Stimulated activated naive CD4-positive, alpha-beta T cell (primary cell): ENCODE data around the gene GSS.

Source experiments
- DNase-seq, 6 experiments: peaks; one replicate each; lab custom pipeline; 2025; lab: John Stamatoyannopoulos, UW

GSS gene

GRCh38 chr20:34993941-34994508 is 38.4 kb upstream of the GSS start:
- no peak for DNase-seq

DNA sequence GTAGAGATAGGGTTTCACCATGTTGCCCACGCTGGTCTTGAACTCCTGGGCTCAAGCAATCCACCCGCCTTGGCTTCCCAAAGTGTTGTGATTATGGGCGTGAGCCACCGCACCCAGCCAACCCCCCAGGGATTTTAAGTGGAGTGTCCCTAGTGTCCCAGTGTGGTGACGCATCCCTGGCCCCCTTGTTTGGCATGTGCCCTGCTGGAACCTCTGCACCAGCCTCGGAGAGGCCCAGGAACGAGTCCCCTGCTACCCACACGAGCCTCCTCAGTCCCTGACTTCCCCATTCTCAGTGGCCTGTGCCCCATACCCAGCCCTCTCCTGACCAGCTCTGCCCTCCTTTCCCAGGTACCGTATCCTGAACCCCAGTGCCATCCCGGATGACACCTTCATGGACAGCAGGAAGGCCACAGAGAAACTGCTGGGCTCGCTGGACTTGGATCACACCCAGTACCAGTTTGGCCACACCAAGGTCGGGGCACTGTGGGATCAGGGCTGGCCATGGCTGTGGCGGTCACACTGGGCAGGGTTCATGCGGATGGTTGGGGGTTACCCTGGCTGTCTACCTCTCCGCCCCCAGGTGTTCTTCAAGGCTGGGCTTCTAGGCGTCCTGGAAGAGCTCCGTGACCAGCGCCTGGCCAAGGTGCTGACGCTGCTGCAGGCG is 37.3 kb upstream of the GSS start:
- DNase-seq: no peak

GRCh38 chr20:34990661-34991214 is 35.1 kb upstream of the GSS start:
- DNase-seq: no peak

GRCh38 chr20:34990231-34990630 is 34.6 kb upstream of the GSS start:
- DNase-seq: no peak

DNA sequence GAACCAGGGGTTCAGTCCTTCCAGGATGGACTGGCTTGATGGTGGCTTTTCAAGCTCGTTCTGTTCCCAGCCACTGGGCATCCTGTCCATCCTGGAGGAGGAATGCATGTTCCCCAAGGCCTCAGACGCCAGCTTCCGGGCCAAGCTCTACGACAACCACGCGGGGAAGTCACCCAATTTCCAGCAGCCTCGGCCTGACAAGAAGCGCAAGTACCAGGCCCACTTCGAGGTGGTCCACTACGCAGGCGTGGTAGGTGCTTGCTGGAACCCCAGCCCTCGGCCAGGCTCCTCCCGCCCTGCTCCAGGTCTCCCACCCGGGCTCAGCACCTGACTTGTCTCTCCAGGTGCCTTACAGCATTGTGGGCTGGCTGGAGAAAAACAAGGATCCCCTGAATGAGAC is 34.1 kb upstream of the GSS start:
- DNase-seq: no peak

DNA sequence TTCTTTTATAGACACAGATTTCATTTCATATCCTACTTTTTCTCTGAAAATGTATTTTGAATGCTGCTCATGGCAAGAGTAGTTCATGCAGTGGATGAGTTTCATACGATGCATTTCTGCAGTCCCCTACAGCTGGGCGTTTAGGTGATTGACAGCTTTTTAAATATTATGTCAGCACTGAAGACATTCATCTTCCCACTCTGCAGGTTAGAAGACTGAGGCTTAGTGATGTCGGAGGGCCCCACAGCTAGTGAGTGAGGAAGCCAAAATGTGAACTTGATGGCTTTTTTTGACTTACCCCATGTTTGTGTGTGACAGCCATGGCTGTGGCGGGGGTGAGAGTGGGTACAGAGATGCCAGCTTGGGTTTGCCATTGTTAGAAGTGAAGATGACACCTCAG is 33.5 kb upstream of the GSS start:
- no peak for DNase-seq

GRCh38 chr20:34988191-34988540 is 32.6 kb upstream of the GSS start:
- DNase-seq: no peak

DNA sequence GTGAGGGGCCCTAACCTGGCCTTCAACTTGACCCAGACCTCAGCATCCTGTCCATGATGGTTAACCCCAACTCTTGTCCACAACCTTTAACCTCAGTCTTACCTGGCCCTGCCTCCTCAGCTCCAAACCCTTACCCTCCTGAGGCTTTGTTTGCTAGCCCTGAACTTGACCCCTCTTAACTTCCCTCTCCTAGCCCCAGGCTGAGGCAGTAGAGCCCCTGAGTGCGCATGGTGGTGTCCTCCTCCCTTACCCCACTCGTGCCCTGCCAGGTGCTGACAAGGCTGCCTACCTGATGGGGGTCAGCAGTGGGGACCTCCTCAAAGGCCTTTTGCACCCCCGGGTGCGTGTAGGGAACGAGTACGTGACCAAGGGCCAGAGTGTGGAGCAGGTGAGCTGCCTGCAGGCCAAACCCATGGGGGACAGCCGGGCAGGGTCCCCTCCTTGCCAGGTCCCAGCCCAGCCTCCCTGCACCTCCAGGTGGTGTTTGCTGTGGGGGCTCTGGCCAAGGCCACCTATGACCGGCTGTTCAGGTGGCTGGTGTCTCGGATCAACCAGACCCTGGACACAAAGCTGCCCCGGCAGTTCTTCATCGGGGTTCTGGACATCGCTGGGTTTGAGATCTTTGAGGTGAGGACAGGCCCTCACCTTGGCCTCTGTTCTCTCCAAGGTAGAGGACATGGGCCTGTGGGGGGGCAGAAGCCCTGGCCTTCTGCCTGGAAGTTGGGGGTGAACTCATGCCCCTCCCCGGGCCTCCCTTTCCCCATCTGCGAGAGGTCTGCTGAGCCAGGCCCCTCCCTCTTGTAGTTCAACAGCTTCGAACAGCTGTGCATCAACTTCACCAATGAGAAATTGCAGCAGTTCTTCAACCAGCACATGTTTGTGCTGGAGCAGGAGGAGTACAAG is 31.9 kb upstream of the GSS start:
- no peak for DNase-seq

DNA sequence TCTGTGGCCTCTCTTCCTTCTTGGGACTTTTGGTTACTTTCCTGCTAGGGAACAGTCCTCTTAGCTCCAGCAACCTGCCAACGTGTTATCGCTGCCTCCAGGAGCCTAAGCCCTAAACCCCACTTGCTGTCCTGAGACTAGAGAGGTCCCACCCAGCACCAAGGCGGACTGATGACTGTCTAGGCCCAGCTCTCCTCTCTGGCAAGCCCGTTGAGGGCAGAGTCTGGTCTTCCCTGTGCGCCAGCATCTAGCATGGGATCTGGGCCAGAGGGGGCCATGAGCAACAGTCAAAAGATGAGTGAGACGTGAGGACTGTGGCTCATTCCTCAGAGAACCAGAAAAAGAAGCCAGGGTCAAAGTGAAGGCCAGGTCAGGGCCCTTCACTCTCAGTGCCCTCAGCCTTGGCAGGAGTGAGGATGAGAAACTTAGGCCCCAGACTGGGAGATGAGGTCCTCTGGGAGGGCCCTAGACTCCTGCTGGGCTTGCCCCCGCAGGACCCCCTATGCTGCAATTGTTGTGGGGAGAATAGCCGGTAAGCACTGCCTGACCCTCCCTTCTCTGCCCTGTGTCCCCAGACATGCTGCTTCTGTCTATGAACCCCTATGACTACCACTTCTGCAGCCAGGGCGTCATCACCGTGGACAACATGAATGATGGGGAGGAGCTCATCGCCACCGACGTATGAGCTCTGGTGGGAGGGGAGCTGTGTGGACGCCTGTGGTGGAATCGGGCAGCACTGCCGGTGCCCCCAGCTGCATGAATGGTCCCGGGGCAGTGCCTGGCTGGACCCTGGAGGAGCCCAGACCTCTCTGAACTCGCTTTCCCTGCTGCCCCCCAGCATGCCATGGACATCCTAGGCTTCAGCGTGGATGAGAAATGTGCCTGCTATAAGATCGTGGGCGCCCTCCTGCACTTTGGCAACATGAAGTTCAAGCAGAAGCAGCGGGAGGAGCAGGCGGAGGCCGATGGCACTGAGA is 31.0 kb upstream of the GSS start:
- no peak for DNase-seq

- no peak for DNase-seq
These were observed 30.1 kb upstream of the GSS start for GRCh38 chr20:34985461-34986310.

- DNase-seq: no peak
These were observed 29.2 kb upstream of the GSS start for GRCh38 chr20:34984756-34985261.

DNA sequence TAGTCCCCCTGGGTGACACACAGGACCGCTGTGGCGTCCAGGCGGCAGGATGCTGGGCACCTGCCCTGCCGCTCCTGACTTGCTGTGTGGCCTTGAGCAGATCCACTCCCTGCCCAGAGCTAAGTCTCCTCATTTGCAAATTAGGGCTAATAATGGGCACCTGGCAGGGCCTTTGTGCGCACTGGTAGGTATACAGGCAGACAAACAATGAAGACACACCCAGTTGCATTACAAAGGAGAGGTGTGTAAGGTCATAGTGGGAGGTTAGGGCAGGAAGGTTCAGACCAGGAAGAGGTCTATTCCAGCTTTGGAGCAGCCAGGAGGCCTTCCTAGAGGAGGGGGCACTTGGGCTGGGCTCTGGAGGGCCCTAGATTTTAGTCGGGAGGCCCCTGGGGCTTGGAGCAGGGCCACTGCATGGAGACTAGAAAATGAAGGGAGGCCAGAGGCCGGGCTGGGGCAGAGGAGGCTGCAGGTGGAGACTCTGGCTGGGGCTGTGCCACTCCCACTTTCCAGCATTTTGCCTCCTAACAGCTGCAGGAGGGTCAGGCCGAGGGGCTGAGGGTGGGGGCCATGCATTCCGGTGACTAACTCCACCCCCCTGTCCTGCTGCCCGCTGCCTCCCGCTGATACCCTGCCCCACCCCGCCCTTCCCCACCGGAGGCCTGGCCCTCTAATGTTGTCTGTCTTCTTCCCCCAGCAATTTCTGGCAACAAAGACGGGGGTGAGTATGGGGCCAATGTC is 28.6 kb upstream of the GSS start:
- DNase-seq: no peak

GRCh38 chr20:34983089-34983820 is 27.6 kb upstream of the GSS start:
- no peak for DNase-seq

GRCh38 chr20:34982270-34983088 is 26.9 kb upstream of the GSS start:
- no peak for DNase-seq

- DNase-seq: no peak
These were observed 25.1 kb upstream of the GSS start for GRCh38 chr20:34980543-34981233.

GRCh38 chr20:34979366-34980153 is 24.0 kb upstream of the GSS start:
- DNase-seq: no peak
